Transverse colon (tissue), 4 donors: ENCODE measurements around the gene RMND1. TPM values are rescaled to one million over a fixed set of nuclear protein-coding genes. Genes with fewer than 3 reads are reported as not detected.
A peak's percentile ranks its signal among the peaks of the same experiment; 100 is the strongest.
"Not testable (repeated sequence)": the region's sequence is repeated elsewhere in the genome, so short reads cannot be mapped to it uniquely, and the experiment has no call there.

Source experiments
- DNase-seq: peaks from one replicate; pipeline ENCODE4 v3.0.0-alpha.2; 2019
- H3K27ac ChIP-seq, 4 donors: fragments of 200-600 bp; sonication (generic); 2 replicates each; pipeline ENCODE4 v1.5.1; 2016 to 2018; ENCODE audit warnings: inconsistent platforms in 4 of 4
- H3K27me3 ChIP-seq: fragments of 200-600 bp; sonication (generic); 2 replicates; pipeline ENCODE4 v1.5.1; 2017; ENCODE audit warnings: inconsistent platforms
- H3K36me3 ChIP-seq, 4 donors: fragments of 200-600 bp; sonication (generic); 2 replicates each; pipeline ENCODE4 v1.5.1; 2017 to 2019; ENCODE audit warnings: inconsistent platforms in 4 of 4
- H3K4me1 ChIP-seq, 4 donors: fragments of 200-600 bp; sonication (generic); 2 replicates each; pipeline ENCODE4 v1.5.1; 2017 to 2020; ENCODE audit warnings: inconsistent platforms in 4 of 4
- H3K4me3 ChIP-seq, 4 donors: fragments of 200-600 bp; sonication (generic); 1 replicate in 1 of 4; 2 replicates in 3 of 4; pipeline versions ENCODE4 v1.5.1 to v1.6.1; 2017 to 2019; ENCODE audit warnings: inconsistent platforms in 4 of 4
- H3K9me3 ChIP-seq, 2 donors: fragments of 200-600 bp; sonication (generic); 2 replicates each; pipeline ENCODE4 v1.5.1; 2017 to 2019; ENCODE audit warnings: inconsistent platforms in 2 of 2
- EP300 ChIP-seq: sonication (generic); formaldehyde crosslinking; IDR thresholded peaks from one replicate; pipeline ENCODE4 v1.6.1; 2017; ENCODE audit warnings: antibody characterized with exemption, low read depth
- POLR2A ChIP-seq: fragments of 450-650 bp; IDR thresholded peaks from one replicate; pipeline ENCODE4 v1.6.1; 2016; ENCODE audit warnings: antibody characterized with exemption, mild to moderate bottlenecking, moderate library complexity
- POLR2AphosphoS5 ChIP-seq, 3 donors: sonication (generic); formaldehyde crosslinking; IDR thresholded peaks; one replicate each; pipeline ENCODE4 v1.6.1; 2016; ENCODE audit warnings: antibody characterized with exemption in 3 of 3
- WGBS, 2 donors: methylation state at CpG; one replicate each; pipeline ENCODE4 v1.1.5; 2018; ENCODE audit warnings: low coverage in 1 of 2; 5-methylcytosine and 5-hydroxymethylcytosine counted together
- in situ Hi-C, 4 donors: fragments of 200-750 bp; cut with MboI; loops; one replicate each; pipeline versions ENCODE4 v1.15.0 to v1.15.1; 2017; ENCODE audit warnings: low sequenced_read_pairs in 3 of 4, low pct_ligation_motif_present in 1 of 4, low pct_unique_long_range_greater_than_20kb in 1 of 4
- intact Hi-C: fragments of 100-400 bp; cut with DNase I; formaldehyde crosslinking; loops from one replicate; pipeline ENCODE4 v1.15.1; 2023; ENCODE audit warnings: low total_unique reads
- small RNA-seq, 4 donors: library from RNA; depleted of rRNA; stranded (forward); fragments of <200 nt; gene quantifications; one replicate each; pipeline ENCODE3, GENCODE V24; 2016
- total RNA-seq, 4 donors: library from RNA; depleted of rRNA; stranded (reverse); fragments of >200 nt; gene quantifications; one replicate each; pipeline ENCODE4 v1.1.0, GENCODE V29; 2016
- TF ChIP-seq, protein P1 (sequence below), 5 experiments: fragments of 200-600 bp in 3 of 5; fragments of 450-650 bp in 2 of 5; sonication (generic) in 3 of 5; IDR thresholded peaks; 1 replicate in 2 of 5; 2 replicates in 3 of 5; pipeline ENCODE4 v1.5.1; 2016 to 2017; ENCODE audit warnings: antibody characterized with exemption in 5 of 5, inconsistent platforms in 3 of 5, mild to moderate bottlenecking in 2 of 5, moderate library complexity in 1 of 5

Gene RMND1
- total RNA-seq, 4 donors from 2014 or later: 5.6 to 29.2 (median 17.5) TPM

GRCh38 chr6:151358475-151358874, 93.5 kb downstream of the RMND1 start:
- no peak for DNase-seq
- 92 to 100% methylated on average over 1 to 3 of the region's 3 CpGs for WGBS, 2 donors
- Histone ChIP-seq H3K9me3 (no peaks in the 10 kb centered on the region), H3K4me3 (no peak overlapping the region), H3K36me3 (no peaks in the 10 kb centered on the region), H3K4me1 (no peaks in the 10 kb centered on the region), H3K27ac (no peak overlapping the region), H3K27me3 (no peaks in the 10 kb centered on the region)
- TF ChIP-seq EP300 (no peak), POLR2AphosphoS5 (IDR thresholded peaks at IDR 0.05) (no peak), POLR2A (no peak)
- TF ChIP-seq, protein P1, sequence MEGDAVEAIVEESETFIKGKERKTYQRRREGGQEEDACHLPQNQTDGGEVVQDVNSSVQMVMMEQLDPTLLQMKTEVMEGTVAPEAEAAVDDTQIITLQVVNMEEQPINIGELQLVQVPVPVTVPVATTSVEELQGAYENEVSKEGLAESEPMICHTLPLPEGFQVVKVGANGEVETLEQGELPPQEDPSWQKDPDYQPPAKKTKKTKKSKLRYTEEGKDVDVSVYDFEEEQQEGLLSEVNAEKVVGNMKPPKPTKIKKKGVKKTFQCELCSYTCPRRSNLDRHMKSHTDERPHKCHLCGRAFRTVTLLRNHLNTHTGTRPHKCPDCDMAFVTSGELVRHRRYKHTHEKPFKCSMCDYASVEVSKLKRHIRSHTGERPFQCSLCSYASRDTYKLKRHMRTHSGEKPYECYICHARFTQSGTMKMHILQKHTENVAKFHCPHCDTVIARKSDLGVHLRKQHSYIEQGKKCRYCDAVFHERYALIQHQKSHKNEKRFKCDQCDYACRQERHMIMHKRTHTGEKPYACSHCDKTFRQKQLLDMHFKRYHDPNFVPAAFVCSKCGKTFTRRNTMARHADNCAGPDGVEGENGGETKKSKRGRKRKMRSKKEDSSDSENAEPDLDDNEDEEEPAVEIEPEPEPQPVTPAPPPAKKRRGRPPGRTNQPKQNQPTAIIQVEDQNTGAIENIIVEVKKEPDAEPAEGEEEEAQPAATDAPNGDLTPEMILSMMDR (IDR thresholded peaks at IDR 0.05): no peak
- in situ Hi-C loops: no loop called here
- intact Hi-C loops: no loop called here

GRCh38 chr6:151357758-151358436, 94.0 kb downstream of the RMND1 start:
- Histone ChIP-seq H3K9me3 (no peaks in the 10 kb centered on the region), H3K27ac (no peak overlapping the region), H3K27me3 (no peaks in the 10 kb centered on the region), H3K4me1 (no peaks in the 10 kb centered on the region), H3K36me3 (no peaks in the 10 kb centered on the region), H3K4me3 (no peak overlapping the region)
- in situ Hi-C loops: no loop called here
- TF ChIP-seq EP300 (no peak), POLR2A (no peak), POLR2AphosphoS5 (IDR thresholded peaks at IDR 0.05) (no peak)
- TF ChIP-seq, protein P1 (IDR thresholded peaks at IDR 0.05): no peak
- WGBS, 2 donors: 76 to 82% methylated on average over 5 to 6 of the region's 6 CpGs
- intact Hi-C loops: no loop called here
- no peak for DNase-seq

DNA sequence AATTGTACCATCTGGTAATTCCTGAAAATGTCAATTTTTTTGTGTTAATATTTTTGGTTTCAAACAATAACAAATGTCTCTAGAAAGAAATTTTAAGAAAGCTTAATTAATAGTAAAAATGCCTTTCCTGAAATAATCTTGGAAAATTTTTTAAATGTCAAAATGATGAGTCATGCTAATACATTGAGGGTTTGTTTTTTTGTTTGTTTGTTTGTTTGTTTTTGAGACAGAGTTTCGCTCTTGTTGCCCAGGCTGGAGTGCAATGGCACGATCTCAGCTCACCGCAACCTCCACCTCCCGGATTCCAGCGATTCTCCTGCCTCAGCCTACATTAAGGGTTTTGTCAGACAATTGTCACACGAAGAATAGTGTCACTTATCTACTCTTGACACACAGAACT, 94.9 kb downstream of the RMND1 start:
- 93 to 100% methylated on average over 6 of the region's 6 CpGs for WGBS, 2 donors
- H3K27ac ChIP-seq: peak overlapping the region in 1 of 4 donors; percentile 31
- H3K4me3 ChIP-seq, H3K4me1 ChIP-seq, H3K9me3 ChIP-seq, DNase-seq, in situ Hi-C loops, intact Hi-C loops, H3K36me3 ChIP-seq, H3K27me3 ChIP-seq: not testable (repeated sequence)

Small RNA genes lying within 50 kb of the gene (small RNA-seq; reads per million reads assigned to genes)
- 0 reads per million in 4 donors for gene RF00019

Other genes starting within 250 kb of the RMND1 start
- 10 to 100 TPM; 25.7 to 61.7 (median 53.1) TPM for gene AKAP12, start 212.2 kb downstream of the RMND1 start, total RNA-seq
- gene ZBTB2, start 60.6 kb downstream of the RMND1 start, total RNA-seq: 1 to 10 TPM; 2.4 to 9.6 (median 7.6) TPM
- gene CCDC170, start 41.9 kb upstream of the RMND1 start, total RNA-seq: 1 to 10 TPM in 3 of 4 donors, not detected in 1; 1.5 to 6.2 (median 5.2) TPM